Left ventricle myocardium inferior (tissue), 1 donor: ENCODE measurements around the gene CHD3. TPM values are rescaled to one million over a fixed set of nuclear protein-coding genes. Genes with fewer than 3 reads are reported as not detected.
A peak's percentile ranks its signal among the peaks of the same experiment; 100 is the strongest.

Experiments
- DNase-seq: peaks from one replicate; pipeline ENCODE4 v3.0.0-alpha.2; 2020
- H3K27ac ChIP-seq: fragments of 200-600 bp; replicated peaks from 2 replicates; pipeline ENCODE4 v1.8.0; 2021
- H3K27me3 ChIP-seq: fragments of 200-600 bp; 2 replicates; pipeline ENCODE4 v1.8.0; 2021; ENCODE audit warnings: low read depth
- H3K36me3 ChIP-seq: fragments of 200-600 bp; 2 replicates; pipeline ENCODE4 v1.8.0; 2021
- H3K4me1 ChIP-seq: fragments of 200-600 bp; 2 replicates; pipeline ENCODE4 v1.8.0; 2021
- H3K4me3 ChIP-seq: fragments of 200-600 bp; 2 replicates; pipeline ENCODE4 v1.8.0; 2021; ENCODE audit warnings: mild to moderate bottlenecking, moderate library complexity
- H3K9me3 ChIP-seq: fragments of 200-600 bp; replicated peaks from 2 replicates; pipeline ENCODE4 v1.8.0; 2021
- CTCF ChIP-seq: fragments of 200-600 bp; IDR thresholded peaks from 2 replicates; pipeline ENCODE4 v1.8.0; 2021; ENCODE audit warnings: antibody characterized with exemption, mild to moderate bottlenecking, borderline replicate concordance
- intact Hi-C: fragments of 100-400 bp; cut with micrococcal nuclease; formaldehyde crosslinking; loops from one replicate; pipeline ENCODE4 v1.11.0; 2022
- total RNA-seq: library from RNA; stranded (reverse); fragmentation: NEBNext Ultra II Directional; extraction: Animal tissue kit (Norgen Biotek cat#: 25700); gene quantifications from one replicate; pipeline ENCODE4 v1.2.1, GENCODE V29; 2021
- donor health status: DM: no; HTN: yes; CAD: no; lungs with severe emphysema.

The CHD3 gene
- total RNA-seq, 1 donor from 2014 or later: 15.6 TPM

GRCh38 chr17:7841396-7841914 lies 47.1 kb upstream of the CHD3 start:
- peak overlapping the region; percentile 96 for H3K27ac ChIP-seq
- peak; percentile 33 for TF ChIP-seq CTCF
- DNase-seq: peak; percentile 88
- peaks cover 94% of the 10 kb centered on the region for H3K4me1 ChIP-seq
- H3K36me3 ChIP-seq: peaks cover 11% of the 10 kb centered on the region
- no peaks in the 10 kb centered on the region for H3K27me3 ChIP-seq
- intact Hi-C loops: no loop called here
- H3K4me3 ChIP-seq: peak overlapping the region; percentile 80
- no peaks in the 10 kb centered on the region for H3K9me3 ChIP-seq

- Histone ChIP-seq H3K9me3 (no peaks in the 10 kb centered on the region), H3K36me3 (peaks cover 15% of the 10 kb centered on the region), H3K27ac (peak overlapping the region; percentile 96), H3K4me3 (peak overlapping the region; percentile 80), H3K27me3 (no peaks in the 10 kb centered on the region), H3K4me1 (peaks cover 89% of the 10 kb centered on the region)
- peak; percentile 25 for TF ChIP-seq CTCF
- DNase-seq: peak; percentile 91
- intact Hi-C loops: no loop called here
Observed at GRCh38 chr17:7841915-7842379, 46.6 kb upstream of the CHD3 start.

GRCh38 chr17:7842380-7843256 lies 46.0 kb upstream of the CHD3 start:
- H3K9me3 ChIP-seq: no peaks in the 10 kb centered on the region
- H3K27ac ChIP-seq: peak overlapping the region; percentile 96
- H3K4me1 ChIP-seq: peaks cover 83% of the 10 kb centered on the region
- no peaks in the 10 kb centered on the region for H3K27me3 ChIP-seq
- H3K4me3 ChIP-seq: peak overlapping the region; percentile 80
- DNase-seq: peak; percentile 70
- intact Hi-C loops: no loop called here
- no peak for TF ChIP-seq CTCF
- peaks cover 20% of the 10 kb centered on the region for H3K36me3 ChIP-seq

GRCh38 chr17:7843257-7843535 lies 45.4 kb upstream of the CHD3 start:
- no peak for DNase-seq
- peaks cover 79% of the 10 kb centered on the region for H3K4me1 ChIP-seq
- peak overlapping the region; percentile 80 for H3K4me3 ChIP-seq
- TF ChIP-seq CTCF: no peak
- H3K36me3 ChIP-seq: peaks cover 25% of the 10 kb centered on the region
- no peaks in the 10 kb centered on the region for H3K9me3 ChIP-seq
- intact Hi-C loops: no loop called here
- no peaks in the 10 kb centered on the region for H3K27me3 ChIP-seq
- peak overlapping the region; percentile 96 for H3K27ac ChIP-seq

- no peaks in the 10 kb centered on the region for H3K9me3 ChIP-seq
- H3K27me3 ChIP-seq: no peaks in the 10 kb centered on the region
- intact Hi-C loops: no loop called here
- H3K36me3 ChIP-seq: peaks cover 29% of the 10 kb centered on the region
- H3K4me3 ChIP-seq: peak overlapping the region; percentile 80
- DNase-seq: peak; percentile 83
- peak overlapping the region; percentile 96 for H3K27ac ChIP-seq
- peaks cover 74% of the 10 kb centered on the region for H3K4me1 ChIP-seq
- TF ChIP-seq CTCF: no peak
Observed at GRCh38 chr17:7843536-7844291, 44.9 kb upstream of the CHD3 start.
